Measurements from ENCODE around the gene STUB1. TPM values are rescaled to one million over a fixed set of nuclear protein-coding genes. Genes with fewer than 3 reads are reported as not detected.

Gene STUB1
- total and polyA plus RNA-seq, 2 of the 8 experiments (the other 6 are each of a cell fraction or from before 2014, with no cell fraction given): 89.9 to 103 TPM

Other genes with a start within 250 kb of the STUB1 start
- gene CAPN15, start 152.7 kb upstream of the STUB1 start, total RNA-seq (2021; fragmentation: NEBNext Ultra II Directional; extraction: Animal tissue kit (Norgen Biotek cat#: 25700)): 74.6 and 76.9 TPM in 2 replicates
- 38.9 and 68.4 TPM in 2 replicates for gene CAPN15, start 152.7 kb upstream of the STUB1 start, polyA plus RNA-seq (2011; rRNA removed)
- gene PRR35, start 120.0 kb upstream of the STUB1 start, total RNA-seq (2021; fragmentation: NEBNext Ultra II Directional; extraction: Animal tissue kit (Norgen Biotek cat#: 25700)): 0.50 and 0.61 TPM in 2 replicates
- 0.38 and 0.52 TPM in 2 replicates for gene PRR35, start 120.0 kb upstream of the STUB1 start, polyA plus RNA-seq (2011; rRNA removed)
- 0.75 and 0.76 TPM in 2 replicates for gene NHLRC4, start 113.4 kb upstream of the STUB1 start, total RNA-seq (2021; fragmentation: NEBNext Ultra II Directional; extraction: Animal tissue kit (Norgen Biotek cat#: 25700))
- 0.60 and 0.72 TPM in 2 replicates for gene NHLRC4, start 113.4 kb upstream of the STUB1 start, polyA plus RNA-seq (2011; rRNA removed)
- gene PIGQ, start 110.4 kb upstream of the STUB1 start, total RNA-seq (2021; fragmentation: NEBNext Ultra II Directional; extraction: Animal tissue kit (Norgen Biotek cat#: 25700)): 34.2 and 36.0 TPM in 2 replicates
- 49.2 and 80.4 TPM in 2 replicates for gene PIGQ, start 110.4 kb upstream of the STUB1 start, polyA plus RNA-seq (2011; rRNA removed)
- gene RAB40C, start 90.3 kb upstream of the STUB1 start, total RNA-seq (2021; fragmentation: NEBNext Ultra II Directional; extraction: Animal tissue kit (Norgen Biotek cat#: 25700)): 15.6 and 17.8 TPM in 2 replicates
- 13.9 and 18.6 TPM in 2 replicates for gene RAB40C, start 90.3 kb upstream of the STUB1 start, polyA plus RNA-seq (2011; rRNA removed)
- gene WFIKKN1, start 49.4 kb upstream of the STUB1 start, total RNA-seq (2021; fragmentation: NEBNext Ultra II Directional; extraction: Animal tissue kit (Norgen Biotek cat#: 25700)): 10.2 and 11.4 TPM in 2 replicates
- 15.8 and 28.4 TPM in 2 replicates for gene WFIKKN1, start 49.4 kb upstream of the STUB1 start, polyA plus RNA-seq (2011; rRNA removed)
- 100 and 108 TPM in 2 replicates for gene METTL26, start 44.1 kb upstream of the STUB1 start, total RNA-seq (2021; fragmentation: NEBNext Ultra II Directional; extraction: Animal tissue kit (Norgen Biotek cat#: 25700))
- 186 and 203 TPM in 2 replicates for gene METTL26, start 44.1 kb upstream of the STUB1 start, polyA plus RNA-seq (2011; rRNA removed)
- gene MCRIP2, start 38.6 kb upstream of the STUB1 start, total RNA-seq (2021; fragmentation: NEBNext Ultra II Directional; extraction: Animal tissue kit (Norgen Biotek cat#: 25700)): 45.4 and 45.7 TPM in 2 replicates
- gene MCRIP2, start 38.6 kb upstream of the STUB1 start, polyA plus RNA-seq (2011; rRNA removed): 75.5 and 102 TPM in 2 replicates
- gene WDR90, start 31.0 kb upstream of the STUB1 start, total RNA-seq (2021; fragmentation: NEBNext Ultra II Directional; extraction: Animal tissue kit (Norgen Biotek cat#: 25700)): 44.4 and 47.2 TPM in 2 replicates
- gene WDR90, start 31.0 kb upstream of the STUB1 start, polyA plus RNA-seq (2011; rRNA removed): 24.0 and 38.1 TPM in 2 replicates
- gene RHOT2, start 12.3 kb upstream of the STUB1 start, total RNA-seq (2021; fragmentation: NEBNext Ultra II Directional; extraction: Animal tissue kit (Norgen Biotek cat#: 25700)): 149 and 162 TPM in 2 replicates
- gene RHOT2, start 12.3 kb upstream of the STUB1 start, polyA plus RNA-seq (2011; rRNA removed): 194 and 320 TPM in 2 replicates
- gene RHBDL1, start 4.7 kb upstream of the STUB1 start, total RNA-seq (2021; fragmentation: NEBNext Ultra II Directional; extraction: Animal tissue kit (Norgen Biotek cat#: 25700)): 4.0 TPM in 2 replicates
- 8.1 and 14.0 TPM in 2 replicates for gene RHBDL1, start 4.7 kb upstream of the STUB1 start, polyA plus RNA-seq (2011; rRNA removed)
- 46.4 and 49.0 TPM in 2 replicates for gene JMJD8, start 3.9 kb downstream of the STUB1 start, total RNA-seq (2021; fragmentation: NEBNext Ultra II Directional; extraction: Animal tissue kit (Norgen Biotek cat#: 25700))
- 87.4 and 127 TPM in 2 replicates for gene JMJD8, start 3.9 kb downstream of the STUB1 start, polyA plus RNA-seq (2011; rRNA removed)
- gene WDR24, start 10.0 kb downstream of the STUB1 start, total RNA-seq (2021; fragmentation: NEBNext Ultra II Directional; extraction: Animal tissue kit (Norgen Biotek cat#: 25700)): 17.7 and 21.1 TPM in 2 replicates
- gene WDR24, start 10.0 kb downstream of the STUB1 start, polyA plus RNA-seq (2011; rRNA removed): 15.1 and 26.0 TPM in 2 replicates
- gene FBXL16, start 25.4 kb downstream of the STUB1 start, total RNA-seq (2021; fragmentation: NEBNext Ultra II Directional; extraction: Animal tissue kit (Norgen Biotek cat#: 25700)): 10.3 and 12.5 TPM in 2 replicates
- 12.8 and 21.9 TPM in 2 replicates for gene FBXL16, start 25.4 kb downstream of the STUB1 start, polyA plus RNA-seq (2011; rRNA removed)
- 18.7 and 19.1 TPM in 2 replicates for gene METRN, start 34.7 kb downstream of the STUB1 start, total RNA-seq (2021; fragmentation: NEBNext Ultra II Directional; extraction: Animal tissue kit (Norgen Biotek cat#: 25700))
- 25.8 and 43.4 TPM in 2 replicates for gene METRN, start 34.7 kb downstream of the STUB1 start, polyA plus RNA-seq (2011; rRNA removed)
- gene ANTKMT, start 40.7 kb downstream of the STUB1 start, total RNA-seq (2021; fragmentation: NEBNext Ultra II Directional; extraction: Animal tissue kit (Norgen Biotek cat#: 25700)): 26.5 and 31.8 TPM in 2 replicates
- 26.6 and 50.3 TPM in 2 replicates for gene ANTKMT, start 40.7 kb downstream of the STUB1 start, polyA plus RNA-seq (2011; rRNA removed)
- 8.2 and 8.5 TPM in 2 replicates for gene CCDC78, start 46.0 kb downstream of the STUB1 start, total RNA-seq (2021; fragmentation: NEBNext Ultra II Directional; extraction: Animal tissue kit (Norgen Biotek cat#: 25700))
- 7.1 and 10.9 TPM in 2 replicates for gene CCDC78, start 46.0 kb downstream of the STUB1 start, polyA plus RNA-seq (2011; rRNA removed)
- gene HAGHL, start 46.7 kb downstream of the STUB1 start, total RNA-seq (2021; fragmentation: NEBNext Ultra II Directional; extraction: Animal tissue kit (Norgen Biotek cat#: 25700)): 23.1 and 26.6 TPM in 2 replicates
- 26.9 and 41.5 TPM in 2 replicates for gene HAGHL, start 46.7 kb downstream of the STUB1 start, polyA plus RNA-seq (2011; rRNA removed)
- 20.4 and 21.0 TPM in 2 replicates for gene CIAO3, start 60.6 kb downstream of the STUB1 start, total RNA-seq (2021; fragmentation: NEBNext Ultra II Directional; extraction: Animal tissue kit (Norgen Biotek cat#: 25700))
- gene CIAO3, start 60.6 kb downstream of the STUB1 start, polyA plus RNA-seq (2011; rRNA removed): 20.0 and 29.6 TPM in 2 replicates
- 0.28 TPM in 1 of 2 replicates, not detected in the other for gene MSLN, start 80.3 kb downstream of the STUB1 start, total RNA-seq (2021; fragmentation: NEBNext Ultra II Directional; extraction: Animal tissue kit (Norgen Biotek cat#: 25700))
- gene MSLN, start 80.3 kb downstream of the STUB1 start, polyA plus RNA-seq (2011; rRNA removed): 0.31 and 0.50 TPM in 2 replicates
- gene RPUSD1, start 108.0 kb downstream of the STUB1 start, total RNA-seq (2021; fragmentation: NEBNext Ultra II Directional; extraction: Animal tissue kit (Norgen Biotek cat#: 25700)): 32.2 and 32.7 TPM in 2 replicates
- 61.8 and 81.8 TPM in 2 replicates for gene RPUSD1, start 108.0 kb downstream of the STUB1 start, polyA plus RNA-seq (2011; rRNA removed)
- gene CHTF18, start 108.2 kb downstream of the STUB1 start, total RNA-seq (2021; fragmentation: NEBNext Ultra II Directional; extraction: Animal tissue kit (Norgen Biotek cat#: 25700)): 98.3 and 104 TPM in 2 replicates
- gene CHTF18, start 108.2 kb downstream of the STUB1 start, polyA plus RNA-seq (2011; rRNA removed): 75.3 and 156 TPM in 2 replicates
- gene GNG13, start 120.3 kb downstream of the STUB1 start, total RNA-seq (2021; fragmentation: NEBNext Ultra II Directional; extraction: Animal tissue kit (Norgen Biotek cat#: 25700)): not detected in 2 replicates
- gene GNG13, start 120.3 kb downstream of the STUB1 start, polyA plus RNA-seq (2011; rRNA removed): not detected in 2 replicates